NCI-H82 treated with DMSO at 0.1 percent for 48 hours (cell line): Measurements from ENCODE around the gene MPO.

ENCODE experiments used
- DNase-seq: peaks from one replicate; lab custom pipeline; 2025; ENCODE audit not compliant: unreplicated experiment; lab: John Stamatoyannopoulos, UW

MPO gene

GRCh38 chr17:58265902-58266875 lies 14.5 kb downstream of the MPO start:
- DNase-seq, result no peak

GRCh38 chr17:58265271-58265670 lies 15.5 kb downstream of the MPO start:
- no peak for DNase-seq

- no peak for DNase-seq
These were observed 16.2 kb downstream of the MPO start for GRCh38 chr17:58264407-58265103.

- no peak for DNase-seq
These were observed 17.0 kb downstream of the MPO start for GRCh38 chr17:58263773-58264172.

- DNase-seq, result no peak
These were observed 18.6 kb downstream of the MPO start for GRCh38 chr17:58262149-58262548.

GRCh38 chr17:58254803-58255202 lies 25.9 kb downstream of the MPO start:
- no peak for DNase-seq

GRCh38 chr17:58253082-58253481 lies 27.7 kb downstream of the MPO start:
- no peak for DNase-seq

GRCh38 chr17:58252141-58252540 lies 28.6 kb downstream of the MPO start:
- no peak for DNase-seq

- no peak for DNase-seq
These were observed 30.3 kb downstream of the MPO start for GRCh38 chr17:58250344-58251011.

GRCh38 chr17:58249270-58250133 lies 31.2 kb downstream of the MPO start:
- DNase-seq, result no peak

GRCh38 chr17:58248955-58249269 lies 31.8 kb downstream of the MPO start:
- DNase-seq, result no peak

- no peak for DNase-seq
These were observed 33.0 kb downstream of the MPO start for GRCh38 chr17:58247511-58248363.

GRCh38 chr17:58246781-58247180 lies 34.0 kb downstream of the MPO start:
- no peak for DNase-seq

GRCh38 chr17:58246104-58246740 lies 34.5 kb downstream of the MPO start:
- no peak for DNase-seq

GRCh38 chr17:58245428-58246103 lies 35.2 kb downstream of the MPO start:
- DNase-seq, result no peak

- DNase-seq, result peak; percentile 32
These were observed 35.8 kb downstream of the MPO start for GRCh38 chr17:58244963-58245362.

- no peak for DNase-seq
These were observed 38.5 kb downstream of the MPO start for GRCh38 chr17:58242171-58242784.

GRCh38 chr17:58239987-58240386 lies 40.7 kb downstream of the MPO start:
- no peak for DNase-seq
